Gastroesophageal sphincter (tissue), 3 donors: ENCODE results near the gene ZBTB16.

Source experiments
- POLR2AphosphoS5 ChIP-seq: sonication (generic); formaldehyde crosslinking; IDR thresholded peaks from one replicate; pipeline ENCODE4 v1.6.1; 2017; ENCODE audit warnings: antibody characterized with exemption
- TF ChIP-seq, protein P1 (sequence below), 4 experiments: fragments of 200-600 bp in 2 of 4; fragments of 450-650 bp in 2 of 4; sonication (generic) in 1 of 4; IDR thresholded peaks; one replicate each; pipeline ENCODE4 v1.5.1; 2017 to 2019; ENCODE audit warnings: antibody characterized with exemption in 4 of 4, mild to moderate bottlenecking in 2 of 4, moderate library complexity in 2 of 4

DNA sequence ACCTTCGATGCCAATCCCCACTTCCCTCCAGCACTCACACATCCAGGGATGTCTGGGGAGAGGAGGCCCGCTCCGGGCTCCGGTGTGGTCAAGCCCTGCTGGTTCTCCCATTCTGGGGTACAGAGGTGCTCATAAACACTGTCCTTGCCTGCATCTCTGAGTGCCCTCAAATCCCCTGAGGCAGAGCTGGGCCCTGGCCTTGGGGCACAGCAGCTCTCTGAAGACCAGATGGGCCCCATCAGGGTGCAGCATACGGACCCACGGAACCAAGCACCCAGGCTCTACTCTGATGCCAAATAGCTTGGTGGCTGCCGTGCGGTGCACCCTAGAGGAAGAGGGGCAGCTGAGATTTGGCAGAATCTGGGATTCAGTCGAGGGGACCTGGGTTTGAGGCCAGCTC, 201.0 kb downstream of the ZBTB16 start:
- TF ChIP-seq, protein P1, sequence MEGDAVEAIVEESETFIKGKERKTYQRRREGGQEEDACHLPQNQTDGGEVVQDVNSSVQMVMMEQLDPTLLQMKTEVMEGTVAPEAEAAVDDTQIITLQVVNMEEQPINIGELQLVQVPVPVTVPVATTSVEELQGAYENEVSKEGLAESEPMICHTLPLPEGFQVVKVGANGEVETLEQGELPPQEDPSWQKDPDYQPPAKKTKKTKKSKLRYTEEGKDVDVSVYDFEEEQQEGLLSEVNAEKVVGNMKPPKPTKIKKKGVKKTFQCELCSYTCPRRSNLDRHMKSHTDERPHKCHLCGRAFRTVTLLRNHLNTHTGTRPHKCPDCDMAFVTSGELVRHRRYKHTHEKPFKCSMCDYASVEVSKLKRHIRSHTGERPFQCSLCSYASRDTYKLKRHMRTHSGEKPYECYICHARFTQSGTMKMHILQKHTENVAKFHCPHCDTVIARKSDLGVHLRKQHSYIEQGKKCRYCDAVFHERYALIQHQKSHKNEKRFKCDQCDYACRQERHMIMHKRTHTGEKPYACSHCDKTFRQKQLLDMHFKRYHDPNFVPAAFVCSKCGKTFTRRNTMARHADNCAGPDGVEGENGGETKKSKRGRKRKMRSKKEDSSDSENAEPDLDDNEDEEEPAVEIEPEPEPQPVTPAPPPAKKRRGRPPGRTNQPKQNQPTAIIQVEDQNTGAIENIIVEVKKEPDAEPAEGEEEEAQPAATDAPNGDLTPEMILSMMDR (IDR thresholded peaks at IDR 0.05) = no peak
- no peak for TF ChIP-seq POLR2AphosphoS5
